Peyer's patch (tissue), 4 donors: ENCODE data around the gene UBE2QL1.

Experiments
- CTCF ChIP-seq, 6 experiments: fragments of 450-650 bp in 4 of 6; fragments of 200-600 bp in 2 of 6; sonication (generic) in 1 of 6; IDR thresholded peaks; one replicate each; pipeline ENCODE4 v1.5.1; 2017 to 2019; ENCODE audit warnings: antibody characterized with exemption in 6 of 6, mild to moderate bottlenecking in 3 of 6, moderate library complexity in 1 of 6
- POLR2A ChIP-seq, 2 donors: fragments of 450-650 bp; IDR thresholded peaks; one replicate each; pipeline ENCODE4 v1.5.1; 2017; ENCODE audit warnings: antibody characterized with exemption in 2 of 2, mild to moderate bottlenecking in 2 of 2, moderate library complexity in 2 of 2

DNA sequence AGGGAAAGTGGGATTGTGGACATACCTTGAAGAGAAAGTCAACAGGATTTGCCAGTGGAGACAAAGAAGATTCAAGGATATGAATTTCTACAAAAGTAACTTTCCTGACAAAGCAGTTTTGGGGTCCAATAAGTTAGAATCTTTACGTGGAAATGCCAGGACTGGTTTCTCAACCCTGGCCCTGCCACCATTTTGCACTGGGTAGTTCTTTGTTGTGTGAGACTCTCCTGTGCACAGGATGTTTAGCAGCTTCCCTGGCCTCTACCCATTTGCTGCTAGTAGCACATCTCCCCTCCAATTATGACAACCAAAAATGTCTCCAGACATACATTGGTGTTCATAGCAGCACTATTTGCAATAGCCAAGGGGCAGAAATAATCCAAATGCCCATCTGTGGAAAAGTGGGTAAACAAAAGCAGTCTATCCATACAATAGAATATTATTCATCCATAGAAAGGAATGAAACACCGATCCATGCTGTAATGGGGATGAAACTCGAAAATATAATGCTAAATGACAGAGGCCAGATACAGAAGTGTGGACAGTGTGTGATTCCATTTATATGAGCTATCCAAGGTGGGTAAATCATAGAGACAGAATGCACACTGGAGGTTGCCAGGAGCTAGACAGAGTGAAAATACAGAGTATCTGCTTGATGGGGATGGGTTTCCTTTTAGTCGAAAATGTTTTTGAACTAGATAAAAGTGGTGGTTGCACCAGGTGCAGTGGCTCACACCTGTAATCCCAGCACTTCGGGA, 92.8 kb downstream of the UBE2QL1 start:
- TF ChIP-seq CTCF (IDR thresholded peaks at IDR 0.05) (no peak), POLR2A (IDR thresholded peaks at IDR 0.05) (no peak)
